H1 (cell line): ENCODE measurements around the gene TEX28. TPM values are rescaled to one million over a fixed set of nuclear protein-coding genes. Genes with fewer than 3 reads are reported as not detected.

Experiments used
- CTCF ChIA-PET: fragments of 300-600 bp; sonication (Branson Sonifier 250); formaldehyde crosslinking; loops from one replicate; lab custom pipeline; 2021; ENCODE audit not compliant: partially characterized antibody; lab: Charles Lee
- POLR2A ChIA-PET: fragments of 300-600 bp; sonication (Branson Sonifier 250); formaldehyde crosslinking; loops from one replicate; lab custom pipeline; 2021; ENCODE audit warnings: inconsistent platforms; ENCODE audit not compliant: partially characterized antibody; lab: Charles Lee
- DNase-seq, 2 experiments: peaks; one replicate each; pipeline versions ENCODE4 v3.0.0 to v3.0.0-alpha.2; 2010 to 2022; ENCODE audit warnings: low spot score in 2 of 2, low read depth in 1 of 2, mixed read lengths in 1 of 2
- FAIRE-seq: peaks from 2 replicates; lab custom pipeline; 2011; peaks lifted over from hg19 to GRCh38; lab: Jason Lieb, UNC
- H2AFZ ChIP-seq: 2 replicates; pipeline ENCODE4 v1.8.1; 2012; ENCODE audit warnings: low read length, inconsistent platforms
- H2AK5ac ChIP-seq: 2 replicates; pipeline ENCODE4 v1.6.1; 2013; ENCODE audit warnings: low read depth, low read length
- H2BK120ac ChIP-seq: replicated peaks from 2 replicates; pipeline ENCODE3; 2013; ENCODE audit warnings: low read depth, low read length, inconsistent platforms
- H2BK12ac ChIP-seq: 2 replicates; pipeline ENCODE4 v1.6.1; 2013; ENCODE audit warnings: low read depth, low read length
- H2BK15ac ChIP-seq: 2 replicates; pipeline ENCODE4 v1.6.1; 2013; ENCODE audit warnings: low read length
- H2BK20ac ChIP-seq: 2 replicates; pipeline ENCODE4 v1.6.1; 2013; ENCODE audit warnings: low read length
- H2BK5ac ChIP-seq: 2 replicates; pipeline ENCODE4 v1.6.1; 2013; ENCODE audit warnings: low read depth, low read length
- H3K14ac ChIP-seq: 2 replicates; pipeline ENCODE4 v1.6.1; 2013; ENCODE audit warnings: inconsistent platforms; ENCODE audit not compliant: insufficient read length
- H3K18ac ChIP-seq: 2 replicates; pipeline ENCODE4 v1.6.1; 2013; ENCODE audit warnings: low read length; ENCODE audit errors: extremely low read depth
- H3K23ac ChIP-seq: 2 replicates; pipeline ENCODE4 v1.6.1; 2013; ENCODE audit warnings: inconsistent platforms; ENCODE audit not compliant: insufficient read length
- H3K23me2 ChIP-seq: 2 replicates; pipeline ENCODE4 v1.6.1; 2013; ENCODE audit warnings: low read depth, low read length
- H3K27ac ChIP-seq: 2 replicates; pipeline ENCODE4 v1.6.1; 2011; ENCODE audit warnings: low read depth, low read length, inconsistent platforms
- H3K27me3 ChIP-seq, 4 experiments: replicated peaks in 1 of 4; 1 replicate in 1 of 4; 2 replicates in 3 of 4; pipeline versions ENCODE4 v1.6.1 to v1.8.1; 2011 to 2013; ENCODE audit warnings: low read length in 3 of 4, mild to moderate bottlenecking in 3 of 4, inconsistent platforms in 2 of 4, mixed read lengths in 2 of 4, moderate library complexity in 1 of 4; ENCODE audit not compliant: control insufficient read depth in 3 of 4, insufficient read depth in 3 of 4; ENCODE audit errors: extremely low read depth in 1 of 4
- H3K36me3 ChIP-seq, 4 experiments: 2 replicates each; pipeline versions ENCODE4 v1.6.1 to v1.8.1; 2011 to 2013; ENCODE audit warnings: mild to moderate bottlenecking in 4 of 4, low read length in 3 of 4, moderate library complexity in 2 of 4, control low read depth in 1 of 4, inconsistent platforms in 1 of 4; ENCODE audit not compliant: insufficient read depth in 4 of 4, control insufficient read depth in 2 of 4
- H3K4ac ChIP-seq: replicated peaks from 2 replicates; pipeline ENCODE3; 2013; ENCODE audit warnings: low read length, low read depth, mixed read lengths, inconsistent platforms; ENCODE audit not compliant: insufficient read length
- H3K4me1 ChIP-seq, 4 experiments: replicated peaks in 1 of 4; 1 replicate in 1 of 4; 2 replicates in 3 of 4; pipeline versions ENCODE4 v1.6.1 to v1.8.1; 2011 to 2013; ENCODE audit warnings: low read length in 3 of 4, inconsistent platforms in 2 of 4, mixed read lengths in 1 of 4; ENCODE audit not compliant: insufficient read depth in 4 of 4, control insufficient read depth in 3 of 4
- H3K4me2 ChIP-seq, 2 experiments: 2 replicates each; pipeline versions ENCODE4 v1.6.1 to v1.8.1; 2011 to 2013; ENCODE audit warnings: low read depth in 2 of 2, low read length in 2 of 2, control low read depth in 1 of 2, inconsistent platforms in 1 of 2, mild to moderate bottlenecking in 1 of 2; ENCODE audit not compliant: insufficient read depth in 1 of 2
- H3K4me3 ChIP-seq, 4 experiments: fragments of 200-600, 300-600 bp in 1 of 4; sonication (generic), shearing (Covaris generic), sonication (Bioruptor Twin) in 1 of 4; 2 replicates each; pipeline versions ENCODE4 v1.5.1 to v1.8.1; 2011 to 2016; ENCODE audit warnings: low read length in 4 of 4, low read depth in 3 of 4, control low read depth in 2 of 4, inconsistent platforms in 2 of 4, mild to moderate bottlenecking in 2 of 4, mixed read lengths in 1 of 4, moderate library complexity in 1 of 4; ENCODE audit not compliant: insufficient read depth in 2 of 4; ENCODE audit errors: extremely low read depth in 1 of 4
- H3K56ac ChIP-seq: replicated peaks from 2 replicates; pipeline ENCODE3; 2013; ENCODE audit warnings: low read depth, mild to moderate bottlenecking, mixed read lengths, low read length, inconsistent platforms; ENCODE audit not compliant: insufficient read length
- H3K79me1 ChIP-seq: 2 replicates; pipeline ENCODE4 v1.6.1; 2013; ENCODE audit warnings: low read depth, low read length, control low read depth
- H3K79me2 ChIP-seq, 2 experiments: 2 replicates each; pipeline versions ENCODE4 v1.6.1 to v1.8.1; 2012 to 2013; ENCODE audit warnings: low read length in 2 of 2, mild to moderate bottlenecking in 2 of 2, inconsistent platforms in 1 of 2; ENCODE audit not compliant: insufficient read depth in 2 of 2, control insufficient read depth in 1 of 2
- H3K9ac ChIP-seq, 4 experiments: replicated peaks in 1 of 4; 1 replicate in 1 of 4; 2 replicates in 3 of 4; pipeline versions ENCODE4 v1.6.1 to v1.8.1; 2011 to 2013; ENCODE audit warnings: low read depth in 3 of 4, low read length in 3 of 4, control low read depth in 2 of 4, mild to moderate bottlenecking in 2 of 4, moderate library complexity in 2 of 4, inconsistent platforms in 1 of 4; ENCODE audit errors: extremely low read depth in 1 of 4
- H3K9me3 ChIP-seq, 2 experiments: 2 replicates each; pipeline versions ENCODE4 v1.6.1 to v1.8.1; 2012 to 2013; ENCODE audit warnings: mild to moderate bottlenecking in 2 of 2, moderate library complexity in 2 of 2, control low read depth in 1 of 2, inconsistent platforms in 1 of 2, low read depth in 1 of 2, low read length in 1 of 2, mixed read lengths in 1 of 2; ENCODE audit not compliant: insufficient read depth in 2 of 2
- H4K20me1 ChIP-seq, 2 experiments: replicated peaks in 1 of 2; 2 replicates each; pipeline versions ENCODE3 to v1.8.1; 2011 to 2013; ENCODE audit warnings: inconsistent platforms in 2 of 2, low read length in 2 of 2, mild to moderate bottlenecking in 1 of 2; ENCODE audit not compliant: insufficient read depth in 2 of 2, control insufficient read depth in 1 of 2
- H4K5ac ChIP-seq: 2 replicates; pipeline ENCODE4 v1.6.1; 2013; ENCODE audit warnings: low read length, low read depth, mixed read lengths, inconsistent platforms; ENCODE audit not compliant: insufficient read length
- H4K8ac ChIP-seq: 2 replicates; pipeline ENCODE4 v1.8.0; 2013; ENCODE audit warnings: mild to moderate bottlenecking, moderate library complexity, low read length, inconsistent platforms; ENCODE audit not compliant: insufficient read depth; ENCODE audit errors: extremely low read depth
- H4K91ac ChIP-seq: replicated peaks from 2 replicates; pipeline ENCODE3; 2013; ENCODE audit warnings: low read length, mixed read lengths, inconsistent platforms; ENCODE audit not compliant: insufficient read length
- CBX5 ChIP-seq: fragments of 300-800, 300-1000 bp; sonication (generic); IDR thresholded peaks from 2 replicates; pipeline ENCODE4 v1.7.1; 2016; ENCODE audit warnings: antibody characterized with exemption, low read length, low read depth
- CHD1 ChIP-seq: IDR thresholded peaks from 2 replicates; pipeline ENCODE4 v1.6.1; 2012; ENCODE audit warnings: low read depth, low read length, improper control_type of control experiment
- GABPA ChIP-seq: IDR thresholded peaks from 2 replicates; pipeline ENCODE4 v1.6.1; 2011; ENCODE audit warnings: mild to moderate bottlenecking, low read length, moderate library complexity, borderline replicate concordance; ENCODE audit not compliant: insufficient read depth
- WGBS, 2 experiments: shearing (Covaris generic) in 1 of 2; methylation state at CpG; one replicate each; pipeline versions ENCODE4 v1.1.6 to v1.1.7; 2013 to 2015; ENCODE audit warnings: low lambda C conversion rate in 2 of 2, mixed read lengths in 2 of 2, inconsistent platforms in 1 of 2, low coverage in 1 of 2, missing lambda C conversion rate in 1 of 2; ENCODE audit not compliant: insufficient replicate concordance in 2 of 2, insufficient coverage in 1 of 2, insufficient read length in 1 of 2; ENCODE audit errors: extremely low coverage in 1 of 2, missing lambda C conversion rate in 1 of 2; 5-methylcytosine and 5-hydroxymethylcytosine counted together
- polyA plus RNA-seq, 7 experiments: library from polyadenylated mRNA; depleted of rRNA in 3 of 7; stranded (reverse) in 5 of 7; unstranded in 2 of 7; fragments of >200 nt in 5 of 7; fragments of 200-250 nt in 2 of 7; gene quantifications; 1 replicate in 5 of 7; 2 replicates in 1 of 7; 4 replicates in 1 of 7; pipeline versions ENCODE4 v1.2.1 to v1.2.3, GENCODE V29; 2011 to 2013; ENCODE audit warnings: missing spikeins in 2 of 7, mixed read lengths in 2 of 7
- total RNA-seq: library from RNA; stranded (reverse); fragmentation: NEBNext Ultra II Directional; extraction: Animal tissue kit (Norgen Biotek cat#: 25700); gene quantifications from 2 replicates; pipeline ENCODE4 v1.2.1, GENCODE V29; 2021

The TEX28 gene
- total and polyA plus RNA-seq, 2 of the 8 experiments (the other 6 are each of a cell fraction or from before 2014, with no cell fraction given), result not detected

DNA sequence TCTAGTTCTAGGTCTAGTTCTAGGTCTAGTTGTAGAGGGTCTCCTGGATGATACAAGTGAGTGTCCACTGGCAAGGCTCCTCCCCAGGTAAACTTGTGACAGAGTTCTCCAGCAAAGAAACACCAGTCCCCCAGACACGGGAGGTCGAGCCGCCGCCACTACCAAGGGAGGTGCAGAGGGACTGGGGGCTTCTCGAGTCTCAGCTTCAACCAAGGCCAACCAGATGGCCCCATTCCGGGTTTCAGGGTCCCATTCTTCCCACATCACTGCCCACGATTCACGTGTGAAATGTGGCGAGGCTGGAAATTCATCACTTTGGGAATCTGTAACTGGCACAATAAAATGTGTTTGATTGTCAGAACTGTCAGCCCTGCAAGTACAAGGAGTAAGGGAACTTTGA is 38.2 kb upstream of the TEX28 start:
- FAIRE-seq (no peak), DNase-seq (no peak)
- Histone ChIP-seq H3K27me3 (no peaks in the 10 kb centered on the region), H3K56ac (no peak overlapping the region), H3K14ac (no peak overlapping the region), H3K4ac (no peak overlapping the region), H3K79me1 (no peaks in the 10 kb centered on the region), H3K4me3 (no peak overlapping the region), H3K23me2 (no peaks in the 10 kb centered on the region), H3K4me2 (no peak overlapping the region), H3K27ac (no peak overlapping the region), H4K20me1 (no peaks in the 10 kb centered on the region), H4K5ac (no peak overlapping the region), H3K9ac (no peak overlapping the region), H2BK20ac (no peak overlapping the region), H4K8ac (no peak overlapping the region), H3K23ac (no peak overlapping the region), H3K36me3 (no peaks in the 10 kb centered on the region), H2BK5ac (no peak overlapping the region), H2BK15ac (no peak overlapping the region), H2AFZ (no peak overlapping the region), H3K4me1 (no peaks in the 10 kb centered on the region; a peak in 1 of 7 replicates), H3K79me2 (no peaks in the 10 kb centered on the region), H2BK120ac (no peak overlapping the region), H4K91ac (no peak overlapping the region), H2BK12ac (no peak overlapping the region), H3K18ac (no peak overlapping the region), H2AK5ac (no peak overlapping the region), H3K9me3 (no peaks in the 10 kb centered on the region)
- WGBS, 2 experiments, result 89% methylated on average over 4 of the region's 9 CpGs; no CpG with 5 or more reads in 1 of the 2 experiments
- POLR2A ChIA-PET, result interaction anchor here (1.6 kb wide), 1 partner anchor 65 kb away, joined by 4 read pairs; the partner anchor contains the start of gene RPL10
- CTCF ChIA-PET, result no interaction called here
- TF ChIP-seq CHD1, result no peak
- no peak for TF ChIP-seq CBX5
- TF ChIP-seq GABPA, result no peak
